Measurements from ENCODE around the gene SPN. TPM values are rescaled to one million over a fixed set of nuclear protein-coding genes. Genes with fewer than 3 reads are reported as not detected.
"Not testable (repeated sequence)": the region's sequence is repeated elsewhere in the genome, so short reads cannot be mapped to it uniquely, and the experiment has no call there.

SPN gene
- polyA plus RNA-seq, 10 donors, result 0.51 to 5.1 (median 1.2) TPM

DNA sequence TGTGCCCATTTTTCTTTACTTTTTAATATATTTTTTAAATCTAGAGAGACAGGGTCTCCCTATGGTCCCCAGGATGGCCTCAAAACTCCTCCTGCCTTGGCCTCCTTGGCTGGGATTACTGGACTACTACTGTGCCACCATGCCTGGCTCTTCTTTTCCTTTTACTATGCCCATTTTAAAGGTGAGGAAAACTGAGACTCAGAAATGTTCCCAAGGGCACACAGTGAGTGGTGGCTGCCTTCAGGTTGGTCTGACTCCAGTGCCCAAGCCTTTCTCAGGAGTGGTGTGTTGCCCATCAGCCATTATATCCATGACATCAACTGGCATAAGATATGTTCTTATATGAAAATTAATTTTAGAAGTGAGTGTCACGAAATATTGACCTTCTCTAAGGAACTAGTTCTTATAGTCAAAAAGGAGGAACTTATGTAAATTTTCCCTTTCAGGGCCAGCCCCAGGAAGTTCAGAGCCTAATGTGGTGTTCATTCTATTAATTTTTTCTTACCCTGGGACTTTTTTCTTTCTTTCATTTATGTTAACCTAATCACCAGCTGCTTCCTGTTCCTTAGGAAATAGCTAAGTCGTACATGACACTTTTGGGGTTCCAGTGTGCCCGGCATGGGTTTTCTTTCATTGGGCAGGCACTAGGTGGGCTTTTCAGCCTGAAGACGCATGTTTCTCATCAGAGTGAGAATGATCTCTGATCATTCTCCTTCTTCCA lies 17.9 kb upstream of the SPN start:
- no peak for DNase-seq

DNA sequence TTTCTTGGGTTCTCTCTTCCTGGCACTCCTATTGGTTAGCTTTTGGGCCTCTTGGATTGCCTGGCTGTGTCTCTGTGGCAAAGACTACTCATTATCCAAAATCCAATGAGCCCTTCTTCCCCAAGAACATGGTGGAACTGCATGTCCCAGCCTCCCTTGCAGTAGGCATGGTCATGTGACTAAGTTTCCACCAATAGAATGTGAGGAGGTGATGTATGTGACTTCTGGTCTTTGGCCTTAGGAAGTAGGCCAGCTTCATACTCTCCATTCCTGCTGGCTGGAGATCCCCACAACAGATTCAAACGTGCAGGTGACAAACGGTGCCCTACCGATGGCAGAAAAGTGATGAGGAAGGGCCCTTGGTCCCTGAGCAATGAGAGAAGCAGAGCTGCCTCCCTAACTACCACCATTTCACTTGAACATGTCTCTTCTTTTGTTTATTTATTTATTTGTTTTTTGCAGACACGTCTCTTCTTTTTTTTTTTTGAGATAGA lies 17.3 kb upstream of the SPN start:
- DNase-seq, result no peak

DNA sequence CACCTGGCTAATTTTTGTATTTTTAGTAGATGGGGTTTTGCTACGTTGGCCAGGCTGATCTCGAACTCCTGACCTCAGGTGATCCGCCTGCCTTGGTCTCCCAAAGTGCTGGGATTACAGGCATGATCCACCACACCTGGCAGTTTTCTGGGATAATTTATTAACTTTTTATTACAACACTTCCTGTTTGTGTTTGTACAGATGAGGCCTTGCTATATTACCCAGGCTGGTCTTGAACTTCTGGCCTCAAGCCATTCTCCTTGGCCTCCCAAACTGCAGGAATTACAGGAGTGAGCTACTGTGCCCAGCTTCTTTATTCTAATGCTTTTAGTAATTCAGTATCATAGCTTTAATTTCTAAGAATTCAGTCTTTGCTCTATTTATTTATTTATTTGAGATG lies 16.1 kb upstream of the SPN start:
- no peak for DNase-seq

- DNase-seq, result no peak
Observed at GRCh38 chr16:29649588-29650494, 13.2 kb upstream of the SPN start.

- no peak for DNase-seq
Observed at GRCh38 chr16:29650771-29651170, 12.3 kb upstream of the SPN start.

DNA sequence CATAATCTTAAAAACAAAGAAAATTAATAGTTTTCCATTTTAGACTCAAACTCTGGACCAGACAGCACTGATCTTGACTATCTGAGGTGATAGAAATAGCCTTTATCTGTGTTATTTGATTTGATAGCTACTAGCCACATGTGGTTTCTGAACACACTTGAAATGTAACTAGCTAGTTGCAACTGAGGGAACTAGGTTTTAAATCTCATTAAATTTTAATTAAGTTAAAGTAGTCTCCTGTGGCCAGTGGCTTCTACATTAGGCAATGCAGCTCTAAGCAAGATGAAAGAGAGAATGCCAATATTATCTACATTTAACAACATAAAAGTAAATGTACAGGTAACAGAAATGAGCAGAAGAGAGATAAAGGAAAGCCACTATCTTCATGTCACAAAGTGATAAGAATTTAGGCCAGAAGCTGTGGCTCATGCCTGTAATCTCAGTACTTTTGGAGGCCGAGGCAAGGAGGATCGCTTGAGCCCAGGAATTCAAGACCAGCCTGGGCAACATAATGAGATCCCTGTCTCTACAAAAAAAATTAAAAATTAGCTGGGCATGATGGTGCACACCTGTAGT lies 11.2 kb upstream of the SPN start:
- DNase-seq, result no peak

- DNase-seq, result peak in 1 of 3 donors; percentile 14
Observed at GRCh38 chr16:29653471-29653870, 9.6 kb upstream of the SPN start.

DNA sequence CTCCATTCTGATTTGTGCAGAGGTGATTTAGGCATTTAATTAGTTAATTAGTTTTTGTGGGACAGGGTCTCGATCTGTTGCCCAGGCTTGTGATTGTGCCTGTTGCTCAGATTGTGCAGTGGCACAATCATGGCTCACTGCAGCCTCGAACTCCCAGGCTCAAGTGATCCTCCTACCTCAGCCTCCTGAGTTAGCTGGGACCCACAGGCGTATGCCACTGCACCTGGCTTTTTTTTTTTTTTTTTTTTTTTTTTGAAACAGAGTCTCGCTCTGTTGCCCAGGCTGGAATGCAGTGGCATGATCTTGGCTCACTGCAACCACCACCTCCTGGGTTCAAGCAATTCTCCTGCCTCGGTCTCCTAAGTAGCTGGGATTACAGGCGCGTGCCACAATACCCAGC lies 9.2 kb upstream of the SPN start:
- not testable (repeated sequence) for DNase-seq

- DNase-seq, result no peak
Observed at GRCh38 chr16:29656688-29657523, 6.1 kb upstream of the SPN start.

- DNase-seq, result no peak
Observed at GRCh38 chr16:29658705-29659104, 4.3 kb upstream of the SPN start.

DNA sequence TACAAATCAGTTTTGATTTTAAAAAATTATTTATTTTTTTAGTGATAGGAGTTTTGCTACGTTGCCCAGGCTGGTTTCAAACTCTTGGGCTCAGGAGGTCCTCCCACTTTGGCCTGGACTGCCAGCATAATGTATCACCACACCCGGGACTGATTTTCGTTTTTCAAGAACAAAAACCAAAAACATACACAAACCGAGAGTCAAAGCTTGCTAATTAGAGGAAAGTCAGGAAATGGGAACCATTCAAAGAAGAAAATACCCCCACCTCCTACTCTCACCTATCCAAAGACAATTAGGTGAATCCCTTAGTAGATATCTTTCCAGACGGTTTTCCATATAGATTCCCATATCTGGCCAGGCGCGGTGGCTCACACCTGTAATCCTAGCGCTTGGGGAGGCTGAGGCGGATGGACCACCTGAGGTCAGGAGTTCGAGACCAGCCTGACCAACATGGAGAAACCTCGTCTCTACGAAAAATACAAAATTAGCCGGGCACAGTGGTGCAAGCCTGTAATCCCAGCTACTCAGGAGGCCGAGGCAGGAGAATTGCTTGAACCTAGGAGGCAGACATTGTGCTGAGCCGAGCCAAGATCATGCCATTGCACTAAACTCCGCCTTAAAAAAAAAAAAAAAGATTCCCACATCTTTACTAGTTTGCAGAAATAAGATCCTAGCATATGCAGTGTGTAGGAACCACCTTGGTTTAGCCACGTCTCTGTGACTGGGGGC lies 883 bp upstream of the SPN start:
- no peak for DNase-seq

- peak in 1 of 3 donors; percentile 9 for DNase-seq
Observed at GRCh38 chr16:29662729-29663015, 375 bp upstream of the SPN start.

- no peak for DNase-seq
Observed at GRCh38 chr16:29663807-29664090, 702 bp downstream of the SPN start.

DNA sequence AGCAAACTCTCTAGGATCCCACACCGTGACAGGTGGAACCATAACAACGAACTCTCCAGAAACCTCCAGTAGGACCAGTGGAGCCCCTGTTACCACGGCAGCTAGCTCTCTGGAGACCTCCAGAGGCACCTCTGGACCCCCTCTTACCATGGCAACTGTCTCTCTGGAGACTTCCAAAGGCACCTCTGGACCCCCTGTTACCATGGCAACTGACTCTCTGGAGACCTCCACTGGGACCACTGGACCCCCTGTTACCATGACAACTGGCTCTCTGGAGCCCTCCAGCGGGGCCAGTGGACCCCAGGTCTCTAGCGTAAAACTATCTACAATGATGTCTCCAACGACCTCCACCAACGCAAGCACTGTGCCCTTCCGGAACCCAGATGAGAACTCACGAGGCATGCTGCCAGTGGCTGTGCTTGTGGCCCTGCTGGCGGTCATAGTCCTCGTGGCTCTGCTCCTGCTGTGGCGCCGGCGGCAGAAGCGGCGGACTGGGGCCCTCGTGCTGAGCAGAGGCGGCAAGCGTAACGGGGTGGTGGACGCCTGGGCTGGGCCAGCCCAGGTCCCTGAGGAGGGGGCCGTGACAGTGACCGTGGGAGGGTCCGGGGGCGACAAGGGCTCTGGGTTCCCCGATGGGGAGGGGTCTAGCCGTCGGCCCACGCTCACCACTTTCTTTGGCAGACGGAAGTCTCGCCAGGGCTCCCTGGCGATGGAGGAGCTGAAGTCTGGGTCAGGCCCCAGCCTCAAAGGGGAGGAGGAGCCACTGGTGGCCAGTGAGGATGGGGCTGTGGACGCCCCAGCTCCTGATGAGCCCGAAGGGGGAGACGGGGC lies 1.3 kb downstream of the SPN start:
- DNase-seq, result peak in 1 of 3 donors; percentile 8

- no peak for DNase-seq
Observed at GRCh38 chr16:29665294-29666077, 2.4 kb downstream of the SPN start.

DNA sequence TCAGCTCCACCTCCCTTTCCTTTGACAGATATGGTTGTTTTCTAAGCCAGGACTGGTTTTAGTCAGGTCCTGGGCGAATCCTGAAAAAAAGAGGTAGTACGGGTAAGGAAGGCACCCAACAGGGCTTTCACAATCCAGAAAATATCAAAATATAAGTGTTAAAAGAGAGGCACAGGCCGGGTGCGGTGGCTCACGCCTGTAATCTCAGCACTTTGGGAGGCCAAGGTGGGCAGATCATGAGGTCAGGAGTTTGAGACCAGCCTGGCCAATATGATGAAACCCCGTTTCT lies 4.2 kb downstream of the SPN start:
- DNase-seq, result not testable (repeated sequence)

- no peak for DNase-seq
Observed at GRCh38 chr16:29667755-29668154, 4.7 kb downstream of the SPN start.

DNA sequence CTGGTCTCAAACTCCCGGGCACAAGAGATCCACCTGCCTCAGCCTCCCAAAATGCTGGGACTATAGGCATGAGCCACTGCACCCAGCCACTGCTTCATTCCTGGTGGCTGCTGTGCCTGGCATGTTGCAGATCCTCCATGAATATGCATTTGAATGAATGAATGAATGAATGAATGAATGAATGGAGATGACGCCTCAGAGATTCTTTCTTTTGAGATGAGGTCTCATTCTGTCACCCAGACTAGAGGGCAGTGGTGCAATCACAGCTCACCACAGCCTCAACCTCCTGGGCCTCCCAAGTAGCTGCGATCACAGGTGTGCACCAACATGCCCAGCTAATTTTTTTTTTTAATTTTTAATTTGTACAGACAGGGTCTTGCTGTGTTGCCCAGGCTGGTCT lies 5.2 kb downstream of the SPN start:
- DNase-seq, result no peak

DNA sequence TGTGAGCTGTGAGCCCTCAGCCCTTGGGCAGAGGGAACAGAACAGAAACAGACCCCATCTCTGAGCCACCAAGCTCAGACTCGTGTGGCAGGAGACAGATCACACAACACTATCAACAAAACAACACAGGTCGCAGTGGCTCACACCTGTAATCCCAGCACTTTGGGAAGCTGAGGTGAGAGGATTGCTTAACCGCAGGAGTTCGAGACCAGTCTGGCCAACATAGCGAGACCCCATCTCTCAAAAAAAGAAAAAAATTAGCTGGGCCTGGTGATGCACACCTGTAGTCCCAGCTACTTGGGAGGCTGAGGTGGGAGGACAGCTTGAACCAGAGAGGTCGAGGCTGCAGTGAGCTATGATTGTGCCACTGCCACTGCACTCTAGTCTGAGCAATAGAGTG lies 10.5 kb downstream of the SPN start:
- no peak for DNase-seq

DNA sequence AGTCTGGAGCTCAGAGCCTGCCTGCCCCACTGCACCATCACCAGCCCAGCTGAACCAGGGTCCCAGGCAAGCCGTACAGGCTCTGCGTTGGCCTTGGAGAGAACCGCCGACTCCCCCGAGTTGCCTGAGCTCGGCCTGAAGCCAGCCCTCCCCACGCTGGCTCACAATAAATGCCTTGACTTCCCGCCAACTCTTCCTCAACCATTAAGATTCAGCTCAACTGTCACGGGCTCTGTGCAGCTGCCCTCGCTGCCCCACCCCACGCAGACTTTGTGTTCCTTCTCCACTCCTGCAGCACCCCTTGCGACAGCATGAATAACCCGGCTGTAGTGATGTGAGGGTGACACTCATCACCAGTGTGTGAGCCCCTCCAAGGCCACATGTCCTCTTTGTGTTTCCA lies 11.1 kb downstream of the SPN start:
- peak; percentile 55 to 86 (median 67) for DNase-seq
